Activated CD4-positive, alpha-beta T cell treated with anti-CD3 and anti-CD28 coated beads, Interleukin-2, amount 50 U/mL, for 24 hours (primary cell): ENCODE results near the gene CBARP.

Experiments
- DNase-seq, 2 donors: peaks; one replicate each; pipeline ENCODE4 v3.0.0-alpha.2; 2020; ENCODE audit warnings: low read depth in 1 of 2, low spot score in 1 of 2

CBARP gene

GRCh38 chr19:1239796-1240737 lies 2.3 kb upstream of the CBARP start:
- DNase-seq: peak; percentile 86 to 88

- no peak for DNase-seq
Observed at GRCh38 chr19:1239420-1239795, 1.6 kb upstream of the CBARP start.

GRCh38 chr19:1238369-1239303 lies 831 bp upstream of the CBARP start:
- no peak for DNase-seq

- DNase-seq: no peak
Observed at GRCh38 chr19:1237027-1237659, 662 bp downstream of the CBARP start.

- DNase-seq: no peak
Observed at GRCh38 chr19:1236576-1236975, 1.2 kb downstream of the CBARP start.

GRCh38 chr19:1235625-1236538 lies 1.9 kb downstream of the CBARP start:
- DNase-seq: no peak

- DNase-seq: no peak
Observed at GRCh38 chr19:1234955-1235380, 2.8 kb downstream of the CBARP start.

- no peak for DNase-seq
Observed at GRCh38 chr19:1234051-1234954, 3.5 kb downstream of the CBARP start.

- no peak for DNase-seq
Observed at GRCh38 chr19:1233115-1233667, 4.6 kb downstream of the CBARP start.

- no peak for DNase-seq
Observed at GRCh38 chr19:1232652-1233072, 5.1 kb downstream of the CBARP start.

GRCh38 chr19:1231729-1232637 lies 5.8 kb downstream of the CBARP start:
- no peak for DNase-seq

GRCh38 chr19:1230783-1231489 lies 6.9 kb downstream of the CBARP start:
- no peak for DNase-seq

GRCh38 chr19:1229924-1230782 lies 7.7 kb downstream of the CBARP start:
- no peak for DNase-seq

GRCh38 chr19:1229056-1229923 lies 8.5 kb downstream of the CBARP start:
- no peak for DNase-seq
